Ovary (tissue), 9 donors: ENCODE data around the gene LGR6. TPM values are rescaled to one million over a fixed set of nuclear protein-coding genes. Genes with fewer than 3 reads are reported as not detected.

Experiments
- DNase-seq, 5 donors: peaks; one replicate each; pipeline ENCODE4 v3.0.0-alpha.2; 2019 to 2020
- H3K27ac ChIP-seq, 2 donors: fragments of 200-600 bp; one replicate each; pipeline versions ENCODE4 v1.5.1 to v1.8.0; 2019 to 2022
- H3K27me3 ChIP-seq: fragments of 200-600 bp; one replicate; pipeline ENCODE4 v1.8.0; 2022
- H3K36me3 ChIP-seq: fragments of 200-600 bp; sonication (generic); one replicate; pipeline ENCODE4 v1.5.1; 2019
- H3K4me1 ChIP-seq: one replicate; pipeline ENCODE4 v1.8.1; 2013; ENCODE audit warnings: mild to moderate bottlenecking, moderate library complexity; ENCODE audit not compliant: insufficient read depth
- H3K4me3 ChIP-seq: fragments of 200-600 bp; sonication (generic); one replicate; pipeline ENCODE4 v1.5.1; 2017
- H3K9me3 ChIP-seq, 2 donors: fragments of 200-600 bp in 1 of 2; sonication (generic) in 1 of 2; one replicate each; pipeline versions ENCODE4 v1.5.1 to v1.8.1; 2013 to 2019; ENCODE audit warnings: mild to moderate bottlenecking in 1 of 2, moderate library complexity in 1 of 2
- CTCF ChIP-seq, 3 donors: fragments of 450-650 bp in 2 of 3; fragments of 200-600 bp in 1 of 3; IDR thresholded peaks; one replicate each; pipeline versions ENCODE4 v1.5.1 to v1.8.0; 2016 to 2022; ENCODE audit warnings: antibody characterized with exemption in 3 of 3, mild to moderate bottlenecking in 1 of 3
- EP300 ChIP-seq: sonication (generic); formaldehyde crosslinking; IDR thresholded peaks from one replicate; pipeline ENCODE4 v1.6.1; 2017; ENCODE audit warnings: antibody characterized with exemption
- POLR2A ChIP-seq: fragments of 450-650 bp; IDR thresholded peaks from one replicate; pipeline ENCODE4 v1.6.1; 2017; ENCODE audit warnings: antibody characterized with exemption, mild to moderate bottlenecking, moderate library complexity
- WGBS, 3 donors: extraction: QIAGEN DNeasy Blood & Tissue Kit in 1 of 3; methylation state at CpG; one replicate each; pipeline versions ENCODE4 v1.1.5 to v1.1.7; 2013 to 2017; 5-methylcytosine and 5-hydroxymethylcytosine counted together
- intact Hi-C, 4 donors: fragments of 100-400 bp; cut with DNase I; formaldehyde crosslinking; loops; one replicate each; pipeline versions ENCODE4 v1.11.0 to v1.15.1; 2022 to 2023
- polyA plus RNA-seq, 2 donors: library from polyadenylated mRNA; stranded (reverse); fragments of 200-250 nt in 1 of 2; fragments of 350-450 nt in 1 of 2; fragmentation: Illumina TruSeq in 1 of 2; extraction: RNeasy Lipid Tissue Mini Kit (QIAGEN cat#74804) in 1 of 2; gene quantifications; one replicate each; pipeline ENCODE4 v1.2.3, GENCODE V29; 2013 to 2014
- total RNA-seq, 7 donors: library from RNA; depleted of rRNA in 2 of 7; stranded (reverse); fragments of >200 nt in 2 of 7; fragmentation: NEBNext Ultra II Directional in 3 of 7; extraction: Animal tissue kit (Norgen Biotek cat#: 25700) in 3 of 7; gene quantifications; one replicate each; pipeline versions ENCODE4 v1.1.0 to v1.2.4, GENCODE V29; 2016 to 2023
- donor health status: DM: no; HTN: no; CAD: no; lungs with moderate emphysema.
- donor health status: DM: no; HTN: no; CAD: no.
- donor health status: Bipolar disorder and iron deficiency.
- donor health status: DM: yes; HTN: yes; CAD: no.
- donor health status: DM: no; HTN: no; CAD: no.
- donor health status: DM: yes; HTN: yes; CAD: no.

LGR6 gene
- total and polyA plus RNA-seq, 9 donors, result 0.24 to 12.4 (median 1.4) TPM

- H3K4me1 ChIP-seq, result no peaks in the 10 kb centered on the region
- H3K4me3 ChIP-seq, result no peak overlapping the region
- H3K36me3 ChIP-seq, result no peaks in the 10 kb centered on the region
- intact Hi-C loops, result no loop called here
- H3K27ac ChIP-seq, result no peak overlapping the region
- no peaks in the 10 kb centered on the region for H3K27me3 ChIP-seq
- no peak for TF ChIP-seq EP300
- TF ChIP-seq CTCF (IDR thresholded peaks at IDR 0.05), result no peak
- no peak for TF ChIP-seq POLR2A
- no peaks in the 10 kb centered on the region for H3K9me3 ChIP-seq
- 95 to 98% (median 95%) methylated on average over 2 of the region's 2 CpGs for WGBS, 3 donors
- no peak for DNase-seq
Observed at GRCh38 chr1:202361224-202361623, 167.6 kb downstream of the LGR6 start.

DNA sequence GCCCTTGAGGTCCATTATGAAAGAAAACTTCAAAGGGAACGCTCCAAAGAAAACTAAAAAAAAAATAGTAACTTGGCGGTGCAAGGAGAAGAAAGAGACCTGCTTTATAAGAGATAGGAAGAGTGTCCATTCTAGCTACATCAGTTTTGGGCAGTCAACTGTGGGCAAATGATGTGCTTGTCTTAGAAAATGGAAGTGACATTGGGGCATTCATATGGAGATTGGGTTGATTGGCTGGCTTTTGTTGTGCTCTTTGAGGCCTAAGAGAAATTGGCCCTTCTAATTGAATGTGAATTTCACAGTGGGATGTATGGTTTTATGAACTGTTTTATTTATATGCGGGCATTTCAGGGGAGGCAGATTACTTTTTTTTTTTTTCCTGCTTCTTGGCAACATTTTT, 168.1 kb downstream of the LGR6 start:
- no peaks in the 10 kb centered on the region for H3K27me3 ChIP-seq
- no peaks in the 10 kb centered on the region for H3K9me3 ChIP-seq
- 86 to 92% (median 87%) methylated on average over 3 of the region's 3 CpGs for WGBS, 3 donors
- no peaks in the 10 kb centered on the region for H3K36me3 ChIP-seq
- no peak overlapping the region for H3K27ac ChIP-seq
- no peak for TF ChIP-seq CTCF (IDR thresholded peaks at IDR 0.05)
- TF ChIP-seq EP300, result no peak
- no peak for TF ChIP-seq POLR2A
- no peak for DNase-seq
- no peaks in the 10 kb centered on the region for H3K4me1 ChIP-seq
- intact Hi-C loops, result no loop called here
- H3K4me3 ChIP-seq, result no peak overlapping the region

GRCh38 chr1:202362212-202362611, 168.6 kb downstream of the LGR6 start:
- H3K27me3 ChIP-seq, result no peaks in the 10 kb centered on the region
- no peak for TF ChIP-seq EP300
- no peak for TF ChIP-seq POLR2A
- TF ChIP-seq CTCF (IDR thresholded peaks at IDR 0.05), result no peak
- intact Hi-C loops, result no loop called here
- no peaks in the 10 kb centered on the region for H3K9me3 ChIP-seq
- no peak overlapping the region for H3K27ac ChIP-seq
- H3K4me1 ChIP-seq, result no peaks in the 10 kb centered on the region
- H3K36me3 ChIP-seq, result no peaks in the 10 kb centered on the region
- 95 to 98% (median 96%) methylated on average over 2 of the region's 2 CpGs for WGBS, 3 donors
- no peak overlapping the region for H3K4me3 ChIP-seq
- DNase-seq, result no peak

- no peaks in the 10 kb centered on the region for H3K4me1 ChIP-seq
- TF ChIP-seq POLR2A, result no peak
- TF ChIP-seq CTCF (IDR thresholded peaks at IDR 0.05), result no peak
- no peak for TF ChIP-seq EP300
- H3K4me3 ChIP-seq, result no peak overlapping the region
- no peaks in the 10 kb centered on the region for H3K9me3 ChIP-seq
- H3K36me3 ChIP-seq, result no peaks in the 10 kb centered on the region
- intact Hi-C loops, result no loop called here
- 78 to 85% (median 85%) methylated on average over 4 of the region's 4 CpGs for WGBS, 3 donors
- no peak overlapping the region for H3K27ac ChIP-seq
- no peaks in the 10 kb centered on the region for H3K27me3 ChIP-seq
- DNase-seq, result no peak
Observed at GRCh38 chr1:202365092-202365815, 171.7 kb downstream of the LGR6 start.
